ENCODE measurements around the gene NFILZ. TPM values are rescaled to one million over a fixed set of nuclear protein-coding genes. Genes with fewer than 3 reads are reported as not detected.

NFILZ gene
- total RNA-seq, 2 experiments from 2014 or later, result not detected

DNA sequence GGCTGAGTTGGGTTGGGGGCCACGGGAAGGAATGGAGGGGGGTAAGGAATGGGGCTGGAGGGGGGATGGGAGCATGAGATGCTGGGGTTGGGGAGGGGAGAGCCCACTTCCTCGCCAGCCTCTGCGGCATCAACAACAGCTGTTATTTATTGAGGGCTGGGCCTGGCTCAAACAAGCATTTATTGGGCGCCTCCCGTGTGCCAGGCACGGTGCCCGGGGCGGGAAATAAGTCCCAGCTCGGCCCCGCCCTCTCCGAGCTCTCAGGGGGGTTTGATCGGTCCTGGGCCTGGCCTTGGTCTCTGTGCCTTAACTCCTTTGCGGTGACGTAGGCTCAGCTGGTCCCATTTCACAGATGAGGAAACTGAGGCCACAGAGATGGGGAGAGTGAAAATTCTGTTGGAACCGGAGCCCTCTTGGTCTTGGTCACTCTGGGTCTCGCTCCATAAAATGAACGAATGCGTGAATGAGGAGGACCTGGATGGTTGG is 19.0 kb upstream of the NFILZ start:
- peaks cover 2% of the 10 kb centered on the region for H3K36me3 Mint-ChIP-seq (ENCODE audit: low read depth)
- ChIA-PET CTCF (interaction anchor here (1.8 to 8.6 kb wide), 2 partner anchors 30 to 32 kb away, joined by 5 to 71 read pairs; partner anchors contain the start of gene MYO1F), POLR2A (interaction anchor here (1.4 kb wide), 1 partner anchor 98 kb away, joined by 3 read pairs; the partner anchor contains the start of gene ZNF414)
- ATAC-seq (no peak), DNase-seq (peak; percentile 51)
- H3K4me1 Mint-ChIP-seq (ENCODE audit: low read depth), result peaks cover 34% of the 10 kb centered on the region
- no peaks in the 10 kb centered on the region for H3K9me3 Mint-ChIP-seq
- intact Hi-C loops (cut with micrococcal nuclease), result no loop called here
- H3K27me3 Mint-ChIP-seq, result peaks cover 1% of the 10 kb centered on the region
- H3K27ac Mint-ChIP-seq, result no peak overlapping the region
- TF ChIP-seq, protein P1, sequence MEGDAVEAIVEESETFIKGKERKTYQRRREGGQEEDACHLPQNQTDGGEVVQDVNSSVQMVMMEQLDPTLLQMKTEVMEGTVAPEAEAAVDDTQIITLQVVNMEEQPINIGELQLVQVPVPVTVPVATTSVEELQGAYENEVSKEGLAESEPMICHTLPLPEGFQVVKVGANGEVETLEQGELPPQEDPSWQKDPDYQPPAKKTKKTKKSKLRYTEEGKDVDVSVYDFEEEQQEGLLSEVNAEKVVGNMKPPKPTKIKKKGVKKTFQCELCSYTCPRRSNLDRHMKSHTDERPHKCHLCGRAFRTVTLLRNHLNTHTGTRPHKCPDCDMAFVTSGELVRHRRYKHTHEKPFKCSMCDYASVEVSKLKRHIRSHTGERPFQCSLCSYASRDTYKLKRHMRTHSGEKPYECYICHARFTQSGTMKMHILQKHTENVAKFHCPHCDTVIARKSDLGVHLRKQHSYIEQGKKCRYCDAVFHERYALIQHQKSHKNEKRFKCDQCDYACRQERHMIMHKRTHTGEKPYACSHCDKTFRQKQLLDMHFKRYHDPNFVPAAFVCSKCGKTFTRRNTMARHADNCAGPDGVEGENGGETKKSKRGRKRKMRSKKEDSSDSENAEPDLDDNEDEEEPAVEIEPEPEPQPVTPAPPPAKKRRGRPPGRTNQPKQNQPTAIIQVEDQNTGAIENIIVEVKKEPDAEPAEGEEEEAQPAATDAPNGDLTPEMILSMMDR (IDR thresholded peaks at IDR 0.05), result no peak
- H3K4me3 Mint-ChIP-seq, result peak overlapping the region; percentile 24

DNA sequence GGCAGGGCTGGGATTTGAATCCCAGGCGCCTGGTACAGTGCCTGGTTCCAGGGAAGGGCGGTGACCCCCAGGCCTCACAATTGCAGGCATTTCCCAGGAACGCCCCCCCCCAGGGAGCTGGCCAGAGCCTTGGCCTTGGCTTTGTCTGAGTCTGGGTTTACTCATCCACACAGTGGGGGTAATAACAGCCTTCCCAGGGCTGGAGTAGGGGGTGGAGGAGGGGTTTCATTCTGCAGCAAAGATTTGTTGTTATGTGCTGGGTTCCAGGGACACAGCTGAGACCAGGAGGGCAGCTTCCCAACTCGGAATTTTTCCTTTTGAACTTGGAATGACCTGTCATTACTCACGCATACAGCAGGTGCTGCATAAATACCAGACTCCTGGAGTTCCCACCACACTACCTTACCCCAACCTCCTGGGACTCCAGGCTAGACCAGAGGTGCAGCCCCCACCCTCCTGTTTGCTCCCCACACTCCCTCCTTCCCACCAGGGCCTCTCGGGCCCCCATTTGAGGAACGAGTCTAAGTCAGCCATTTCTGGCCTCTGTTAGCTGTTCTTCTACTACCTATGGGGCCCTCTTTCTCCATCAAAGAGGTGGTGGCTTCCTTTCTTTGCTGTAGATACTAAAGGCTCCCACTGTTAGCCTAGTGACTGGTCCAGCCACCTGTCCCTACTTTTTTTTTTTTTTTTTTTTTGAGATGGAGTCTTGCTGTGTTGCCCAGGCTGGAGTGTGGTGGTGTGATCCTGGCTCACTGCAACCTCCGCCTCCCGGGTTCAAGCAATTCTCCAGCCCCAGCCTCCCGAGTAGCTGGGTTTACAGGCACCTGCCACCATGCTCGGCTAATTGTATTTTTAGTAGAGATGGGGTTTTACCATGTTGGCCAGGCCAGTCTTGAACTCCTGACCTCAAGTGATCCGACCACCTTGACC is 18.3 kb upstream of the NFILZ start:
- DNase-seq, result peak; percentile 25
- Mint-ChIP-seq H3K4me3 (peak overlapping the region; percentile 32), H3K27ac (no peak overlapping the region), H3K9me3 (no peaks in the 10 kb centered on the region), H3K4me1 (ENCODE audit: low read depth) (peaks cover 34% of the 10 kb centered on the region), H3K36me3 (ENCODE audit: low read depth) (no peaks in the 10 kb centered on the region), H3K27me3 (peaks cover 1% of the 10 kb centered on the region)
- ChIA-PET POLR2A (interaction anchor here (0.6 to 1.4 kb wide), 2 partner anchors 16 to 99 kb away, joined by 3 to 4 read pairs; partner anchors contain the start of gene ZNF414), CTCF (interaction anchor here (1.8 to 8.6 kb wide), 2 partner anchors 30 to 33 kb away, joined by 5 to 71 read pairs; partner anchors contain the start of gene MYO1F)
- TF ChIP-seq, protein P1 (IDR thresholded peaks at IDR 0.05), result no peak
- peak; percentile 10 for ATAC-seq
- intact Hi-C loops (cut with micrococcal nuclease), result no loop called here

- H3K4me1 Mint-ChIP-seq (ENCODE audit: low read depth), result peaks cover 34% of the 10 kb centered on the region
- intact Hi-C loops (cut with micrococcal nuclease), result no loop called here
- ATAC-seq (peak; percentile 61), DNase-seq (peak; percentile 68)
- H3K27ac Mint-ChIP-seq, result no peak overlapping the region
- ChIA-PET CTCF (interaction anchor here (1.8 to 8.6 kb wide), 3 partner anchors 29 to 43 kb away, joined by 5 to 71 read pairs (median 6); partner anchors contain the start of gene MYO1F), POLR2A (interaction anchor here (0.6 to 1.4 kb wide), 2 partner anchors 99 to 154 kb away, joined by 3 read pairs; partner anchors contain the start of gene ZNF414)
- no peaks in the 10 kb centered on the region for H3K9me3 Mint-ChIP-seq
- H3K36me3 Mint-ChIP-seq (ENCODE audit: low read depth), result no peaks in the 10 kb centered on the region
- TF ChIP-seq, protein P1 (IDR thresholded peaks at IDR 0.05), result no peak
- H3K27me3 Mint-ChIP-seq, result peaks cover 1% of the 10 kb centered on the region
- no peak overlapping the region for H3K4me3 Mint-ChIP-seq
These were observed 17.6 kb upstream of the NFILZ start for GRCh38 chr19:8612807-8613171.

GRCh38 chr19:8614455-8614854 is 16.0 kb upstream of the NFILZ start:
- no peak for DNase-seq
- Mint-ChIP-seq H3K36me3 (ENCODE audit: low read depth) (no peaks in the 10 kb centered on the region), H3K4me3 (no peak overlapping the region), H3K27ac (no peak overlapping the region), H3K4me1 (ENCODE audit: low read depth) (peaks cover 27% of the 10 kb centered on the region), H3K9me3 (no peaks in the 10 kb centered on the region), H3K27me3 (peaks cover 1% of the 10 kb centered on the region)
- TF ChIP-seq, protein P1 (IDR thresholded peaks at IDR 0.05), result no peak
- intact Hi-C loops (cut with micrococcal nuclease), result no loop called here
- ChIA-PET POLR2A (no interaction called here), CTCF (interaction anchor here (1.0 to 8.6 kb wide), 10 partner anchors 9 to 260 kb away, joined by 3 to 71 read pairs (median 5); partner anchors contain the start of gene MYO1F)
- ATAC-seq, result no peak
